Left lobe of liver (tissue), 2 donors: ENCODE results near the gene MOCOS. TPM values are rescaled to one million over a fixed set of nuclear protein-coding genes. Genes with fewer than 3 reads are reported as not detected.

ENCODE experiments used
- ATAC-seq: fragments of 200-7000 bp; cut with Tn5 transposase; one replicate; pipeline ENCODE4 v1.9.1; 2020; ENCODE audit warnings: mild to moderate bottlenecking, moderate library complexity
- DNase-seq: peaks from one replicate; pipeline ENCODE4 v3.0.0-alpha.2; 2020; ENCODE audit warnings: low spot score
- total RNA-seq: library from RNA; stranded (reverse); gene quantifications from one replicate; pipeline ENCODE4 v1.2.1, GENCODE V29; 2021
- donor health status: DM: no; HTN: no; CAD: no; lungs with moderate emphysema.
- donor health status: DM: no; HTN: yes; CAD: no.

The MOCOS gene
- total RNA-seq, 1 donor from 2014 or later, result 27.4 TPM

DNA sequence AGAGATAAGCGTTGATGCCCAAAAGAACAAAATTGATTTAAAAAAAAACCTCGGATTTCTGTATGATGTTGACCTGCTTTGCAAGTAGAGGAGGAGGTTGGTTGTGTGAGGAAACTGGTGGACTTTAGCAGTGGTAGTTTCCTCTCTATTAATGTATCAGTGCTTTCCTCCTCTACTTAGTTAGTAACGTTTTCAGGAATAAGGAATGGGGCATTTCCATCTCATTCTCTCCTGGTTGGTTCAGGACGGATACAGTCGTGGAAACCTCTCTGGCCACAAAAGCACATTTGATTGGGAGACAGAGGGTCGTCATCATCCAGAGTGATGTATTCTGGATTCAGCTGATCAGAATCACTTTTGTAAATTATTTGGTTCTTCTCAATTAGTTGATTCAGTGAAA, 111.7 kb downstream of the MOCOS start:
- DNase-seq, result no peak
- no peak for ATAC-seq

DNA sequence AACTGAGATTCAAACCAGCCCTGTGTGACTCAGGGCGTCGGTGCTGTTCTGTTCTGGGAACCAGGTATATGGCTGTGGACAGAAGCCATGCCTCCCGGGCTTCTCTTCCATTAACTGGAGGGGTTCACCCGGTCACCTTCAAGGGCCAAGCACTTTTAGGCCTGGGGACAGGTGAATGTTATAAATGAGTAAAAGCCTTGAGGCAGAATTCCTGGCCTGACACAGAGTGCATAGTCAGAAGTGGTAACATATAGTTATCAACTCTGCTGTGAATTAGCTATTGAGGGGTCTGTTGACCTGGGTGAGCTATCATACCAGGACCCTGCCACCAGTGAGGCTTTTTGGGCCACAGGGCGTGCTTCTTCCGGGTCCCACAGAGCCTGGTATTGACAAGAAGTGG, 112.9 kb downstream of the MOCOS start:
- DNase-seq (no peak), ATAC-seq (no peak)

DNA sequence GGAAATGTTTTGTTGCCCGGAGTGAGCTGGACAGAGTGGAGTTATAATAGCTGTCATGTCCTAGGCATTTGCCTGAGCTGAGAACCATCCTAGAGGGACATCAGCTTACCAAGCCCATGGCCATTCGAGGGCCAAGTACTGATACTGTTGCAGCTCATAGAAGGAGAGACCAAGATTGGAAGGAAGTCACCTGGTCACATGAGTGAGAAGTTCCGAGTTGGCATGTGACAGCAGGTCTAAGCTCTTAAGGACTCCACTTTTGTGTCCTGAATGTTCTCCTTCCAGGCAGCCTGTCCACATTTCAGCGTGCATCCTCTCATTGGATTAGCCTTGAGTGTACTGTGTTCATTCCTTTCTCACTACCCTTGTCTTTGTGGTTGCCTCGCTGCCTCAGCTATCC, 114.6 kb downstream of the MOCOS start:
- DNase-seq, result no peak
- ATAC-seq, result no peak

DNA sequence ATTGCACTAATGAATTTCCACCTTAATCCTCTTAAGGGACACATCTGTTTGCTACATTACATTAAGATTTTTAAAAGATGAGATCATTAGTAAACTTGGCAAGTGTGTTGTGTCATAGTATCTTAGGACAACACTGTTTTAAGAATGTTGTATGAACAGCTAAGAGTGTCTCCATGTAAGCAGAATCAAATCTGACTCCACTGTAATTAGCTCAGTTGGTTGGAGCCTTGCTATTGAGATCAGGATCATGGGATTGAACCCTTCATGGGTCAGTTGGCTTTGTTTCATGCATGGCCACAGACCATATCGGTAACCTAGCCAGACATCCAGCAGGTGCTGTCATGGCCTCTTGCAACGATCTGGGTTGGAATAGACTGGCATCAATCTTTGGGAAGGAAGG, 115.4 kb downstream of the MOCOS start:
- no peak for ATAC-seq
- DNase-seq, result no peak

DNA sequence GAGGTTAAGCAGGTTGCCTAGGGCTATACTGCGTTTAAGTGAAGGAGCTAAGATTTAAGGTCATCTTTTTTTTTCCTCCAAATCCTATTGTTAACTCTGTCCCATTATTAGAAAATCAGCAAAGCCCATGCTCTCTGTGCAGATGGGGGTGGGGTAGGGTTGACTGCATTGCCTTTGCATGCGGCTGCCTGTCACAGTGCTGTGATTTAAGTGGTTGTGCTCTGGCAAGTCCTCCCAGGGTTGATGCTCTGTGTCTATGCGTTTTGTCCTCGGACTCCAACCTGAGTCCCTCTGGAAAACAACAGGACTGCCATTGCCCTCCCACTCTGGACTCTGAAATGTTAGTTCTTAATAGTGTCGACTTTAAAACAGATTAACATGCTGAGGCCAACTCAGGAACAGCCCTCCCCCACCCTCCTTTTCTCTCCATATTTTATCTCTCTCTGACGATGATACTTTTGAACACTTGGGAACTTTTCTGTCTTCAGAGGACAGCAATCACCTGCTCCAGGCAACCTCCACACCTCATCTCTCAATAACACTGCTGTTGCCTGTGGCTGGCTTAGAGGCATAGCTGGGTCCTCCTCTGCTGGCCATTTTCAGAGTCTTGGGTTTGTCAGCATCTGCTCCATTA, 116.0 kb downstream of the MOCOS start:
- ATAC-seq (no peak), DNase-seq (no peak)

DNA sequence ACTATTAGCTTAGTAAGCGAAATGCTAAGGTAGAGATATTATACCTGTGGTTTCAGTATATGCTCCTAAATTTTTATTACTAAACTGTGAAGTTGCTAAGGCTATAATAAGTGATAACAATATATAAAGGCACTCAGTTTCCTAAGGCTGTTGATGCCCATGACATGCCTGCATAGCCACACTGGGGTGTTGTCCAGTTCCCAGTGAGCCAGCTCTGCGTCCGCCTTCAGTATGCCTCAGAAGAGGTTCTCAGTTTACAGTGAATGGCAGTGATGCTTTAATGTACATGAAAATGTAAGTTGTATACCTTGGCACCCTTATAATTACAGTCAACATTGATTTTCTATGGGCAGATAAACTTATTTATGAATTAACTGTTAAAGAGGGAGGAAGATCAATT, 117.4 kb downstream of the MOCOS start:
- no peak for ATAC-seq
- no peak for DNase-seq

DNA sequence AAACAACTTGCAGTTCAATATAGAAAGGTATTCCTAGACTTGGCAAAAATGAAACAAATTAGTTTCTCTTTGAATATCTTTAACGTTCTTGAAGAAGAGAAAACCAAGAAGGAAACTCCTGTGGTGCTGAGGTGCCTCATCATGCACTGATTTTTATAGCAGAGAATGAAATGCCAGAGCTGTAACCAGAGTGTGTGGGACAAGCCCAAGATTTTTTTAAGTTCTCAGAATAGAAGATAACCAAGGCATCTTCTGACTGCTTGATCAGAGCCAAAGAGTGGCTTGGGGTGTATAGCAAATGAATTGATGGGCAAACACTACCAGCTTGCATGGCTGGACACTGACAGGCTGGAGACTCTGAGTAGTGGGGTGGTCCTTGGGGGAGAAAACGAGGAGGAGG, 118.1 kb downstream of the MOCOS start:
- no peak for DNase-seq

DNA sequence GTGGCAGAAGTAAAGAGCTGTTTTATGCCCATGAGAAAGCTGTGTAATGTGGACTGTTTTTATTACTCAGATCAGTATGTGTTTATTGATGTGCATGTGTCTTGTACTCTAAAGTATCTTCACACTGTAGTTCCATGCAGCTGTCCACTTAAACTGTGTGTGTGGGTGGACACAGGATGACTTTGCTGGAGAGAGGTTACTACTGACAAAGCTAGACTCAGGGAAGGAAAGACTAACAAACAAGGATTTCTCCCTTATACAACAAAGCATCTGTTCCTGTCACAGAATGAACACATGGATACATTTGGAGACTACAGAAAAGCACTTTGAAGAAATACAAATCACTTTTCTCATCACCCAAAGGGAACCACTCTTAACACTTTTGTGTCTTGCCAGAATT, 120.2 kb downstream of the MOCOS start:
- DNase-seq, result no peak
- no peak for ATAC-seq

More for the DNA sequence above, 118.1 kb downstream of the MOCOS start:
- ATAC-seq, result no peak

DNA sequence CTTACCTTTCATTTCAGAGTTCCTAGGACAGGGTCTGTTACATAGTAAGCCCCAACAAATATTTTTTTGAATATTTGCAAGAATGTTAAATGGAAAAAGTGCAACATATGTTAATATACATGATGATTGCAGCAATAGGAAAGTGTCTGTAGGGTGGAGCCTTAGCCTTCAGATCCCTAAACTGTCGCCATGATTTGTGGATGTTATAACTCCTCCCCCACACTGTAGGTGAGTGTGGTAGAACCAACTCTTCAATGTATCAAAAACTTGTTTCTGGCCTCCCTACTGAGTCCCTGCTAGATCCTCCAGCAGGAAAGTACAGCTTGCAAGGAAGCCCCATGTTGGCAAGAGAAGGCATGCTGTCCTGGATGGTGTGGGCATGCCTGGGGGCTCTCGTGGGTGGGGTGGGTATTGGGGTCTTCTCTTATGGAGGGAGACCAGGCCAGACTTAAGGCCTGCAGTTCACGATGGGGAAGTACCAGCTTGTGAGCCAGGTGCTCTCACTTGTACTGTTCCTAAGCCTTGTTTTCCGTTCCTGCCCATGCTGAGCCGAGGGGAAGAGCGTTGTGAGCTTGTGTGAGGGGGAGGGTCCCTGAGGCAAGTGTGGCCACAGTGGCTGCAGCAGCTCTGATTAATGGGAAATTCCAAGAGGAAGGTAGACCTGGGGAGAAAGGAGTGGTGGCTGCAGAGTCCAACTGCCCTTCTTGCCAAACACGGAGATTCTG, 121.6 kb downstream of the MOCOS start:
- ATAC-seq (no peak), DNase-seq (no peak)

DNA sequence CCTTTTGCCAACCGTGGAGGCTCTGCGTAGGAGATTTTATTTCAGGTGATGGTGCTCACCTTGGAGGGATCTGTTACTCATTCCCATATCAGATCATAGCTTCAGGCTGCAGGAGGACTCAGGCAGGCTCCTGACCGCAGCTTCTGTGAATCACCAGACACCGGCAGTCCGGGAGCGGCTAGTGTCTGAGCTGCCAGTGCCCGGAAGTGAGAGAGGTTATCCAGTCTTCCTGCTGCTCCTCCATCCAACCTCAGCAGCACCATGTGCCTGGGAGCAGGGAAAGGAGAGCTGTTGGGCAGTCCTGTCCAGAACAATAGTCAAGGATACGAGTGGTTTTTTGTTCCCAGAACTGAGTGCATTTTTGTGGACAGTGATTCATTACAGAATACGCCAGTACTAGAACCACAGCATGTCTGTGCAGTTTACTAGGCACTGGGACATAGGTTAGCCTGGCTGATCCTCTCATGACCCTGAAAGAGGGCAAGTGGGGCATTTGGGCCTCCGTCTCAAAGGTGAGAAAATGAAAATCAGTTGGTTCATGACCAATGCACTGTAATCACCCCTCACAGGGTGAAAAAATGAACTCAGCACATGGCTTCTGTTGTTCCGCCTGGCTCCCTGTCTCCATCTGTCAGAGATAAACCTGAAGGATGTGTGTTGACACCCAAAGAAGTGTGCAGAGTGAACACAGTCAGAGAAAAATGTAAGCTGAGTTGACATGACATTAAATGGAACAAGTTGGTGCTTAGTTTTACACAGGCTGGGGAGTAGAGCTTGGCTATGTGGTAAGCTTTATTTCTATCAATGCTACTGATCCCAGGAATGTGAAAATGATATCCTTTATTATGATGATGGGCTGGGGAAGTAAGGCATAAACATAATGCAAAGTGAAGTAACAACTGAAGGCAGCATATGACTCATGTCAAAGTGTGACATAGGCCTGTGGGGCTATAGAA, 122.4 kb downstream of the MOCOS start:
- no peak for DNase-seq
- no peak for ATAC-seq

DNA sequence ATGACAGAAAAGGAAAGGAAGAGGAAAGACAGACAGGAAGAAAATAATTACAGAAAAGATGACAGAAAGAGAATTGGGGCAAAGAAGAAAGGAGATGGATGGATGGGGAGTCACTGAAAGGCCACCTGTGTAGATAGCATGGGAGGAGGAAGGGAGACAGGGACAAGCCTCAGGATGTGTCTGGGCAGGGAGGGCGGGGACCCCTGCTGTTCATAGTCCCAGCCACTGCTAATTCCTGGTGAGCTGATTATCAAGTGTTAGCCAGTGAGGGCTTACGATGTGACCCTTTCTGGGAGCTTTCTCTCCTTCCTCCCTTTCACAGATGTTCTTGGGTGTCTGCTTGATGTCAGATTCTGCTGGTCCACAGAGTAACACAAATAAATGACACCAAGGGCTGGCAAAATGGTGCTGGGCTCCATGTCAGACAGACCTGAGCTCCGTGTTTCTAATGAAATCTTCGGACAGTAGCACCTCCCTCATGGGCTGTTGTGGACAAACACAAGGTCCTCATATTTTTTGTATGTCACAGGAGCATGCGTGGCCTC, 123.8 kb downstream of the MOCOS start:
- DNase-seq (no peak), ATAC-seq (no peak)

DNA sequence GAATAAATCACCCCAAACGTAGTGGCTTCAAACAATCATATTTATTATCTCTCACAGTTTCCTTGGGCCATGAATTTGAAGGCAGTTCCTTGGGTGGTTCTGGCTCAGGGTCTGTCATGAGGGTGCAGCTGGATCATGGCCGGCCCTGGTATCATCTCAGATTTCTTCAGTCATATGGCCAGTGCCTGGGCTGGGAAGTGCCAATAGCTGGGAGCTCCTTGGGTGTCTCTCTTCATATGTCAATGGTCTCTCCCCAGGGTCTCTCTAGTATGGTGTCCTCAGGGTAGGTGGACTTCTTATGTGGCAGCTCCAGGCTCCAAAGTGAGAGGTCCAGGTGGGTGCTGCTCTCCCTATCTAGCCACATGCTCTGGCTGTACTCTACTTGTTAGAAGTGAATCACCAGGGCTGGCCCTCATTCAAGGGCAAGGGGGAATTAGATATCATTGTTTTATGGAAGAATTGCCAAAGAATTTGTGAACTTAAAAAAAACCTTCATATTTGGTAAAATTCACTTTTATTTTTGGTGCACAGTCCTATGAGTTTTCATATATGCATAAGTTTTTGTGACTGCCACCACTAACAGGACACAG, 125.6 kb downstream of the MOCOS start:
- DNase-seq (no peak), ATAC-seq (no peak)

DNA sequence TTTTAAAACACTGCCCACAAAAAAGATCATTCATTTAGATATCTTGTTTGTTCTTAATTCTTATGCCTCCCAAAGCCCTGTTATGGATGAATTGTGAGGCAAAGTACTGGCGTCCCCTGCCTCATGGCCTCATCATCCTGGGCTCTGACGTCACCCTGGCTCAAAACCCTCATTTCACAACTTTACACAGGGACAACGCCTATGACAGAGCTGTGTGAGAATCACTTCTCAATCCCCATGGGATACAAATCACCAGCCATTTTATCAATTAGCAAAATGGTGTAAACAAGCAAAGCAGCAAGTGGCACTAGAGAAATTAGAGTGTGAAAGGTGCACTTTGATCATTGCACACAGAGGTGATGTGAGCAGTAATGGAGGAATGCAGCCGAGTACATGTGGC, 126.8 kb downstream of the MOCOS start:
- no peak for ATAC-seq
- DNase-seq, result no peak

DNA sequence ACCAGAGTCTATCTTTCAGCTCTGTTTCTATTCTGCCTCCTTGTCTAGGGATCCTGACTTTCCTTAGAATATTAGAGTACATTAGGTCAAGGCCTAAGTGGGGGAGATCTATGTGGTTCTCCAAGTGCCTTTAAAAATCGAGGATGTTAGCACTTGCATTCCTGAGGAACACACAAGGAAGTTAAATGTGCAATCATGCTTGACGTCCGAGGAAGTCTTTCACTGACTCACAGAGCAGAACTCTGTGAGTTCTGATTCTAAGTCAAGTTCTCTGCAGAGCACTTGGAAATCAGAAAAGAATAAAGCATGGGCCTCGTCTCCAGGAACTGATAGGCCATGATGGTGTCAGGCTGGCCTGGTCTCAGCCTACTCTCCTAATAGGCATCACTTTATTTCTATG, 127.5 kb downstream of the MOCOS start:
- no peak for ATAC-seq
- no peak for DNase-seq

DNA sequence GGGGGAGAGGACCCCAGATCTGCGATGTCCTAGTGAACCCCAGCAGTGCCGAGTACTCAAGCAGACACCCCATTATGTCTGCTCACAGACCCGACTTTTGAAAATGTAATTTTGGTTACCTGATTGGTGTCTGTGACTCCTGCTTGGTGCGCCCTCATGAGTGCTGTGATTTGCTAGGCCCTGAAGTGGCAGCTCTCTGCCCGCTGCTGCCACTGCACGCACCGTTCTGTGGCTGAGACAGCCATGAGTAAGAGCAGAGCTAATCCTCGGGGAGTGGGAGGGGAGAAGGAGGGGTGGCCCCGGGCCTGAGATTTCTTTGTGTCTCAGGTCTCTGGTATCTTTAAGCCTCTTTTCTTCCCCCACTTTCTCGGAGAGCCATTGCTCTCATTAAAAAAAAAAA, 128.4 kb downstream of the MOCOS start:
- ATAC-seq, result no peak

DNA sequence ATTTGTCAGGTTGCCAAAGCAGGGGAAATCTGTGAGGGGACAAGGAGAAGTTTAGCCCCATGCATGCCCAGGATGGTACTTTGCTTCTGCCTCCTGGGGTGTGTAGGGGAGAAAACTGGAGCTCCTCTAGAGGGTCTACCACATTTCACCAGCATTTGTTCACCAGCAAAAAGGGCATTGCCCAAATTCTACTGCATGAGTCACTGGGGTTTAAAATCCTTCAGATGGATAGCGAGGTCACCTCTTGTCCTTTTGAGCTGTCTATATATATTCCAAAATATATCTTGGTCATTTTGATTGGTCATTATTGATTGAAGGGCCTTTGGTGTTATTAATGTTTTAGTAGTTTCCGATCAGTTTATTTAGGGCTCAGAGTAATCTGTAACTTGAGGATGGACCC, 128.9 kb downstream of the MOCOS start:
- no peak for DNase-seq

More for the DNA sequence above, 128.4 kb downstream of the MOCOS start:
- no peak for DNase-seq

More for the DNA sequence above, 128.9 kb downstream of the MOCOS start:
- no peak for ATAC-seq

Other genes with a start within 250 kb of the MOCOS start
- gene RPRD1A, start 119.9 kb upstream of the MOCOS start, total RNA-seq, result 16.7 TPM
- gene SLC39A6, start 58.2 kb upstream of the MOCOS start, total RNA-seq, result 6.6 TPM
- gene ELP2, start 57.6 kb upstream of the MOCOS start, total RNA-seq, result 52.1 TPM
- gene FHOD3, start 110.2 kb downstream of the MOCOS start, total RNA-seq, result 0.40 TPM